ENCODE results near the gene OFD1. TPM values are rescaled to one million over a fixed set of nuclear protein-coding genes. Genes with fewer than 3 reads are reported as not detected.

The OFD1 gene
- total and polyA plus RNA-seq, 2 donors (not counting 3 experiments of a cell fraction or from before 2014, with no cell fraction given) = 4.7 to 12.0 TPM

DNA sequence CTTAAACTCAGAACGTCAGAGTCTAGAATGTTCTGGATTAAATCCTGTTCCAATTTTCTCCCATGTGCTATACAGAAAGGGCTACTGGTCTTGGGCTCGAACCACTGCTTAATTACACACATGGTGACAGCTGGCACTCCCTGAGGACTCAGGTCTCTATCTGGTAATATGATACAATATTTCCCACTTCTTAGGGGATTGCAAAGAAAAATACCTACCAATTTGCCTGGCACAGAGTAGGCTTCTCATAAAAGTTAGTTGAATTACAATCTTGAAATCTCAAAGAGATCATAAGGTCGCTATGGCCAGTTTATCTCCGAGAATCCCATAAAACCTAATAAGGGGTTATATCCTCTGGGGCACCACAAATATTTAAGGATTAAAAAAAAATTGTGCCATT lies 73.7 kb downstream of the OFD1 start:
- Histone ChIP-seq H3K27me3 (ENCODE audit: control insufficient read depth in 2 of 2, insufficient read depth in 2 of 2, low read length in 2 of 2) (peaks cover 0 to 3% of the 10 kb centered on the region in 2 experiments), H3K9me1 (replicated peaks; ENCODE audit: control insufficient read depth, extremely low read depth, insufficient read depth, low read length) (no peaks in the 10 kb centered on the region), H3K27ac (ENCODE audit: insufficient read depth, low read depth, low read length) (no peak overlapping the region), H3K4me2 (ENCODE audit: insufficient read depth, low read length) (no peak overlapping the region), H3K79me2 (ENCODE audit: control insufficient read depth, insufficient read depth, low read length) (no peaks in the 10 kb centered on the region), H3K4me3 (replicated peaks in 1 of 3; ENCODE audit: insufficient read depth in 1 of 3, low read depth in 1 of 3, low read length in 3 of 3) (no peak overlapping the region), H3K9me3 (replicated peaks; ENCODE audit: control insufficient read depth, insufficient read depth, low read length) (no peaks in the 10 kb centered on the region), H3K9ac (replicated peaks; ENCODE audit: extremely low read depth, insufficient read depth, low read length) (no peak overlapping the region), H4K20me1 (replicated peaks; ENCODE audit: control insufficient read depth, extremely low read depth, insufficient read depth, low read length) (no peaks in the 10 kb centered on the region), H2AFZ (ENCODE audit: low read depth, low read length) (no peak overlapping the region), H3K4me1 (ENCODE audit: control insufficient read depth, extremely low read depth, insufficient read depth, low read length) (no peaks in the 10 kb centered on the region), H3K36me3 (ENCODE audit: control insufficient read depth in 2 of 2, extremely low read depth in 1 of 2, insufficient read depth in 2 of 2, low read length in 2 of 2) (no peaks in the 10 kb centered on the region)
- FAIRE-seq (no peak), DNase-seq (ENCODE audit: low read depth, low spot score) (no peak)
- ChIA-PET CTCF (no interaction called here), POLR2A (no interaction called here)
- intact Hi-C loops (cut with micrococcal nuclease) (no loop called here), dilution Hi-C loops (cut with MboI; ENCODE audit: extremely low pct_ligation_motif_present, low sequenced_read_pairs) (no loop called here)
- BruUV-seq (replicated peaks) = no TSS peak
- TF ChIP-seq MYC (IDR thresholded peaks at IDR 0.05; ENCODE audit: low read depth, low read length) = no peak
- no peak for TF ChIP-seq JUN (IDR thresholded peaks at IDR 0.05; ENCODE audit: borderline replicate concordance, insufficient read depth, insufficient read length, low read depth)
- TF ChIP-seq, protein P1, sequence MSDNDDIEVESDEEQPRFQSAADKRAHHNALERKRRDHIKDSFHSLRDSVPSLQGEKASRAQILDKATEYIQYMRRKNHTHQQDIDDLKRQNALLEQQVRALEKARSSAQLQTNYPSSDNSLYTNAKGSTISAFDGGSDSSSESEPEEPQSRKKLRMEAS (IDR thresholded peaks at IDR 0.05; ENCODE audit: insufficient read depth, insufficient read length) = no peak
- no peak for TF ChIP-seq FOS (IDR thresholded peaks at IDR 0.05; ENCODE audit: borderline replicate concordance, insufficient read depth, low read length)
- TF ChIP-seq EZH2 (IDR thresholded peaks at IDR 0.05; ENCODE audit: borderline replicate concordance, low read depth, low read length, severe bottlenecking) = no peak
- TF ChIP-seq POLR2AphosphoS5 (IDR thresholded peaks at IDR 0.05; ENCODE audit: insufficient read depth, low read depth, low read length) = no peak
- TF ChIP-seq POLR2A (IDR thresholded peaks at IDR 0.05; ENCODE audit: low read depth, low read length) = no peak
- no peak for TF ChIP-seq GATA2 (IDR thresholded peaks at IDR 0.05; ENCODE audit: insufficient read depth, insufficient read length, low read depth, low read length)
- TF ChIP-seq, protein P2, sequence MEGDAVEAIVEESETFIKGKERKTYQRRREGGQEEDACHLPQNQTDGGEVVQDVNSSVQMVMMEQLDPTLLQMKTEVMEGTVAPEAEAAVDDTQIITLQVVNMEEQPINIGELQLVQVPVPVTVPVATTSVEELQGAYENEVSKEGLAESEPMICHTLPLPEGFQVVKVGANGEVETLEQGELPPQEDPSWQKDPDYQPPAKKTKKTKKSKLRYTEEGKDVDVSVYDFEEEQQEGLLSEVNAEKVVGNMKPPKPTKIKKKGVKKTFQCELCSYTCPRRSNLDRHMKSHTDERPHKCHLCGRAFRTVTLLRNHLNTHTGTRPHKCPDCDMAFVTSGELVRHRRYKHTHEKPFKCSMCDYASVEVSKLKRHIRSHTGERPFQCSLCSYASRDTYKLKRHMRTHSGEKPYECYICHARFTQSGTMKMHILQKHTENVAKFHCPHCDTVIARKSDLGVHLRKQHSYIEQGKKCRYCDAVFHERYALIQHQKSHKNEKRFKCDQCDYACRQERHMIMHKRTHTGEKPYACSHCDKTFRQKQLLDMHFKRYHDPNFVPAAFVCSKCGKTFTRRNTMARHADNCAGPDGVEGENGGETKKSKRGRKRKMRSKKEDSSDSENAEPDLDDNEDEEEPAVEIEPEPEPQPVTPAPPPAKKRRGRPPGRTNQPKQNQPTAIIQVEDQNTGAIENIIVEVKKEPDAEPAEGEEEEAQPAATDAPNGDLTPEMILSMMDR (IDR thresholded peaks at IDR 0.05; ENCODE audit: extremely low read depth in 1 of 2, insufficient read depth in 1 of 2, low read depth in 1 of 2, low read length in 2 of 2) = no peak
